Activated CD4-positive, alpha-beta T cell treated with anti-CD3 and anti-CD28 coated beads, Interleukin-2, amount 50 U/mL, for 24 hours (primary cell): ENCODE data around the gene RETN.

Experiments used
- DNase-seq, 2 donors: peaks; one replicate each; pipeline ENCODE4 v3.0.0-alpha.2; 2020; ENCODE audit warnings: low read depth in 1 of 2, low spot score in 1 of 2

The RETN gene

GRCh38 chr19:7657131-7657751, 11.6 kb upstream of the RETN start:
- no peak for DNase-seq

GRCh38 chr19:7658219-7658686, 10.6 kb upstream of the RETN start:
- peak in 1 of 2 donors; percentile 54 for DNase-seq

GRCh38 chr19:7661744-7662538, 6.9 kb upstream of the RETN start:
- DNase-seq, result no peak

- DNase-seq, result no peak
These were observed 6.2 kb upstream of the RETN start for GRCh38 chr19:7662657-7663056.

- no peak for DNase-seq
These were observed 5.1 kb upstream of the RETN start for GRCh38 chr19:7663706-7664105.

- DNase-seq, result no peak
These were observed 3.8 kb upstream of the RETN start for GRCh38 chr19:7665076-7665475.

GRCh38 chr19:7669641-7670040, 792 bp downstream of the RETN start:
- no peak for DNase-seq

GRCh38 chr19:7670150-7670783, 1.4 kb downstream of the RETN start:
- no peak for DNase-seq

GRCh38 chr19:7670790-7671189, 1.9 kb downstream of the RETN start:
- no peak for DNase-seq

GRCh38 chr19:7672522-7672921, 3.7 kb downstream of the RETN start:
- DNase-seq, result no peak

- peak in 1 of 2 donors; percentile 32 for DNase-seq
These were observed 5.5 kb downstream of the RETN start for GRCh38 chr19:7674010-7675005.

- DNase-seq, result no peak
These were observed 7.5 kb downstream of the RETN start for GRCh38 chr19:7676376-7676775.

GRCh38 chr19:7676854-7677253, 8.0 kb downstream of the RETN start, which contains the start of gene MCEMP1:
MCEMP1 (plus strand) TSS chr19:7677090; CDS start chr19:7677121, 31 bp downstream.
- DNase-seq, result no peak

GRCh38 chr19:7677669-7678311, 8.9 kb downstream of the RETN start:
- DNase-seq, result no peak

GRCh38 chr19:7678971-7679751, 10.3 kb downstream of the RETN start:
- peak; percentile 43 to 65 for DNase-seq

- DNase-seq, result no peak
These were observed 11.1 kb downstream of the RETN start for GRCh38 chr19:7679771-7680605.

GRCh38 chr19:7680606-7681339, 11.9 kb downstream of the RETN start, which contains the start of gene TRAPPC5:
TRAPPC5 (plus strand) TSS chr19:7680833; CDS start chr19:7682254, 1,421 bp downstream.
- DNase-seq, result peak; percentile 75 to 76
